ENCODE results near the gene ATP6V0E1. TPM values are rescaled to one million over a fixed set of nuclear protein-coding genes. Genes with fewer than 3 reads are reported as not detected.

The ATP6V0E1 gene
- total RNA-seq, 4 donors from 2014 or later, result 170 to 254 (median 198) TPM

DNA sequence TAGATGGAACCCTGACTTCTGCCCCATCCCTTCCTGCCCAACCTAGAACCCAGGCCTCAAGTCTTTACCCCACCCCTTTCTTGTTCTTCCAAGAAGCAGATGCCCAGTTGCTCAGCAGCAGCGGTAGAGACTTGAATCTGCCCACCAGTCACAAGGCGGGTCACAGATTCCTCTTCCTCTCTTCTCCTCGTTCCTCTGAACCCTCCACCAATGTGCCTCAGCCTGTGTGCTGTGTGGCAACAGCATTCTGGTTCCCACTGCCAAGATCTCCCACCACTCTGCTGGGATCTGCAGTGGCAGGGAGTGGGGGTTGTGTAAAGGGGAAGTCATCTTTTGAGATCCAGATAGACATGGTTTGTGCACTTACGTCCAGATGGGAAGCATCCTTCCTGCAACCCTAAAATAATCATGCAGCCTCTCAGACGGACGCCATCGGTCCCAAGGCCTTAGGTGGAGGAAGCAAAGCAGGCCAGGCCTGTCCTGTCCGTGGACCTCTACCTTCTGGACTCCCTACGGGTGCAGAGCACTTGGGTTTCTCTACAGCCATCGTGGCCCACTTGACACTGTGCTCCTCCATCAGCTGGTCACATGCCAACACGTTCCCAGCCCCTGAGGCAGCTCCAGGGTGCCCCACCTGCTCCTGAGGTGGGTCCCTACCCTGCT is 32.1 kb upstream of the ATP6V0E1 start:
- DNase-seq, result no peak
- Histone ChIP-seq H3K9me3 (no peaks in the 10 kb centered on the region), H3K36me3 (peaks cover 13 to 15% of the 10 kb centered on the region in 2 donors), H3K4me3 (replicated peaks in 1 of 3) (no peak overlapping the region), H3K27me3 (no peaks in the 10 kb centered on the region), H3K27ac (no peak overlapping the region), H3K4me1 (no peaks in the 10 kb centered on the region)
- intact Hi-C loops (cut with DNase I), result no loop called here
- WGBS, 2 donors, result 75 to 82% methylated on average over 11 of the region's 11 CpGs
- TF ChIP-seq POLR2A (IDR thresholded peaks at IDR 0.05), result no peak

DNA sequence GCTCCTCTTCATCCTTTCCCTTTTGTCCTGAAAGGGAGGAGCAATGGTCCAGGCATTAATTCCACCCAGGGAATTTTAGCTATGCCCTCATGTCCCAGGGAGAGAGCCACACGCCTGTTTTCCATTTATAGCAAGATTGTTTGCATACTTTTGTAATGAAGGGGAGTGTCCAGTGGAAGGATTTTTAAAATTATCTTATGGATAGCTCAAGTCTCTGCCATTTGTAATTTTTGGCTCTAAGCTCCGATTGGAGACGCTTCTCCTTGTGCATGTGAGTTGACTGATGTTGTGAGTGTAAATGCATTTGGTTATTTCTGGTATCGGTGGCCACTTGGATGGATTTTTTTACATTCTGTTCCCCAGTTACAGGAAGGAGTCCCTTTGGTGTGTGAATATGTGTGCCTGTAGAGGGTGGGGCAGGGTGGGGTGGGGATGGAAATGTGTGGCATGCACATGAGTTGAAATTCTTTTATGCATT is 31.5 kb upstream of the ATP6V0E1 start:
- TF ChIP-seq POLR2A (IDR thresholded peaks at IDR 0.05), result no peak
- TF ChIP-seq, protein P1, sequence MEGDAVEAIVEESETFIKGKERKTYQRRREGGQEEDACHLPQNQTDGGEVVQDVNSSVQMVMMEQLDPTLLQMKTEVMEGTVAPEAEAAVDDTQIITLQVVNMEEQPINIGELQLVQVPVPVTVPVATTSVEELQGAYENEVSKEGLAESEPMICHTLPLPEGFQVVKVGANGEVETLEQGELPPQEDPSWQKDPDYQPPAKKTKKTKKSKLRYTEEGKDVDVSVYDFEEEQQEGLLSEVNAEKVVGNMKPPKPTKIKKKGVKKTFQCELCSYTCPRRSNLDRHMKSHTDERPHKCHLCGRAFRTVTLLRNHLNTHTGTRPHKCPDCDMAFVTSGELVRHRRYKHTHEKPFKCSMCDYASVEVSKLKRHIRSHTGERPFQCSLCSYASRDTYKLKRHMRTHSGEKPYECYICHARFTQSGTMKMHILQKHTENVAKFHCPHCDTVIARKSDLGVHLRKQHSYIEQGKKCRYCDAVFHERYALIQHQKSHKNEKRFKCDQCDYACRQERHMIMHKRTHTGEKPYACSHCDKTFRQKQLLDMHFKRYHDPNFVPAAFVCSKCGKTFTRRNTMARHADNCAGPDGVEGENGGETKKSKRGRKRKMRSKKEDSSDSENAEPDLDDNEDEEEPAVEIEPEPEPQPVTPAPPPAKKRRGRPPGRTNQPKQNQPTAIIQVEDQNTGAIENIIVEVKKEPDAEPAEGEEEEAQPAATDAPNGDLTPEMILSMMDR (IDR thresholded peaks at IDR 0.05), result no peak

DNA sequence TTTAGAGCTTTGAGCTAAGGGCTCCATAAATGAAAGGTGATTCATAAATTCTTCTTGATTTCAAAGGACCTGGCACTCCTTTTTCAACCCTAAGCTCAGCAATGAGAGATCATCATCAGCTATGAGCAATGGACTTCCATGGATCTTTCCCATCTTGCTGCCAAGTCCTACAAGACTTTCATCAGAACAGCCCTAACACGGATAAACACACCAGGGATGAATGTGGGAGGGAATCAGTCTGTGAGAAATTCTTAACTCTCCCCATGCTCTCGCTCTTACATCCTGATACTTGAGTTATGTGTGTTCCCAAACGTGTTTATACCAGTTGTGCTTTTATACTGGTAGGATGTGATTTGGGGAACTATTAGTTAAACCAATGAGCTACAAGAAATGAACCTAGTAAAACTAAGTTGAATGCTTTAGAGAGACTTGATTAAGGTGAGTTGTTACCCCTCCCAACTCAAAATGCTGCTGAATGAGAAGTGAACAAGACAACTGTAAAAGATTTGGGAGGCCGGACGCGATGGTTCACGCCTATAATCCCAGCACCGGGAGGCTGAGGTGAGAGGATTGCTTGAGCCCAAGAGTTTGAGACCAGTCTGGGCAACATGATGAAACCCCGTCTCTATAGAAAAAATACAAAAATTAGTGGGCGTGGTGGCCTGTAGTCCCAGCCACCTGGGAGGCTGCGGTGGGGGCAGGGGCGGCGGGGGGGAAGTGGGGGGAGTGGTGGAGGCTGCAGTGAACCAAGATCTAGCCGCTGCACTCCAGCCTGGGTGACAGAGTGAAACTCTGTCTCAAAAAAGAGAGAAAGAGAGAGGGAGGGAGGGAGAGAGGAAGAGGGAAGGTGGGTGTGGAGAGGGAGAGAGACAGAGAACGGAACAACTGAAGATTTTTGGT is 29.5 kb upstream of the ATP6V0E1 start:
- H3K4me3 ChIP-seq (replicated peaks in 1 of 3), result no peak overlapping the region
- H3K9me3 ChIP-seq, result no peaks in the 10 kb centered on the region
- no peaks in the 10 kb centered on the region for H3K4me1 ChIP-seq
- intact Hi-C loops (cut with DNase I), result no loop called here
- no peak overlapping the region for H3K27ac ChIP-seq
- 71 to 76% methylated on average over 15 of the region's 15 CpGs for WGBS, 2 donors
- DNase-seq, result no peak
- H3K36me3 ChIP-seq, result peaks cover 12 to 13% of the 10 kb centered on the region in 2 donors
- H3K27me3 ChIP-seq, result no peaks in the 10 kb centered on the region
- TF ChIP-seq, protein P1 (IDR thresholded peaks at IDR 0.05), result no peak
- TF ChIP-seq POLR2A (IDR thresholded peaks at IDR 0.05), result no peak

More for the DNA sequence above, 31.5 kb upstream of the ATP6V0E1 start:
- H3K4me1 ChIP-seq, result no peaks in the 10 kb centered on the region
- peaks cover 12 to 13% of the 10 kb centered on the region in 2 donors for H3K36me3 ChIP-seq
- H3K4me3 ChIP-seq (replicated peaks in 1 of 3), result no peak overlapping the region
- H3K9me3 ChIP-seq, result no peaks in the 10 kb centered on the region
- intact Hi-C loops (cut with DNase I), result no loop called here
- no peaks in the 10 kb centered on the region for H3K27me3 ChIP-seq
- WGBS, 2 donors, result 78 to 90% methylated on average over 4 of the region's 4 CpGs
- DNase-seq, result no peak
- no peak overlapping the region for H3K27ac ChIP-seq

DNA sequence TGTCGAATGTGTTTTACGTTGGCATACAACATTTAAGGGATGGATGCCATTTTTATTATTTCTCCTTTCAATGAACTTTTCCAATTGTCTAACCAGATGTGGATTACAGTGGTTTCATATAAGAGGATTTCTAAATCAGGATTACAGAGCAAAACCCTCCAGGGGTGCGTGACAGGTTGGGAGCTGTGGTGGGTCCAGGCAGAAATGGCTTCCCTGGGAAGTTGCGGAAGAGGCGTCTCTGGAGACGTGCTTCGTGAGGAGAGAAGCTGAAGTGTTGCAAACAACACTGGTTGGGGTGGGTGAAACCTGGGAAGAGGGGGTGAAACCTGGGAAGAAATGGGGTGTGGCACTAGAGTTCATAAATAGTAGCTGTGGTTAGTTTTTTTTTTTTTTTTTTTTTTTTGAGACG is 28.8 kb upstream of the ATP6V0E1 start:
- Histone ChIP-seq H3K36me3 (peaks cover 12 to 13% of the 10 kb centered on the region in 2 donors), H3K27me3 (no peaks in the 10 kb centered on the region), H3K27ac (no peak overlapping the region), H3K4me3 (replicated peaks in 1 of 3) (no peak overlapping the region), H3K4me1 (peaks cover under 1 to 2% of the 10 kb centered on the region in 2 donors), H3K9me3 (no peaks in the 10 kb centered on the region)
- intact Hi-C loops (cut with DNase I), result no loop called here
- 84 to 86% methylated on average over 8 of the region's 8 CpGs for WGBS, 2 donors
- TF ChIP-seq, protein P1 (IDR thresholded peaks at IDR 0.05), result no peak
- DNase-seq, result no peak

DNA sequence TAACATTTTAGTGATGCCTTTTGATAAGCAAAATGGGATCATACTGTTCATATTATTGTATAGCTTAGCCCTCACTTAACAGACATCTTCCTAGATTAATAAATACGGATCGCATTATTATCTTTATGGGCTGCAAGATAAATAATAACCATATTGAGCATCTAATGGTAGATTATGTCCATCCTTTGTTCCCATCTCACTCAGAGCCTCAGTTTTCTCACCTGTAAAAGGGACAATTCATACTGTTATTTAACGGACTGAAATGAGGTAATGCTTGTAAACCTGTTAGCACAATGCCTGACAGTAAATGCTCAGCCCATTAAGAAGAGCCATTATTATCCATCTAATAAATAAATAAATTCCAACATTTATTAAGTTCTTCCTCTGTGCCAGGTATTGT is 27.3 kb upstream of the ATP6V0E1 start:
- Histone ChIP-seq H3K27me3 (no peaks in the 10 kb centered on the region), H3K36me3 (peaks cover 3 to 8% of the 10 kb centered on the region in 2 donors), H3K27ac (no peak overlapping the region), H3K9me3 (no peaks in the 10 kb centered on the region), H3K4me1 (peaks cover 10 to 12% of the 10 kb centered on the region in 2 donors), H3K4me3 (replicated peaks in 1 of 3) (no peak overlapping the region)
- no peak for TF ChIP-seq POLR2A (IDR thresholded peaks at IDR 0.05)
- TF ChIP-seq, protein P1 (IDR thresholded peaks at IDR 0.05), result no peak
- whole genome bisulfite sequencing, 2 donors, result 90 to 91% methylated on average over 3 of the region's 3 CpGs
- intact Hi-C loops (cut with DNase I), result no loop called here
- DNase-seq, result no peak
